ENCODE data around the gene EXOSC7. TPM values are rescaled to one million over a fixed set of nuclear protein-coding genes. Genes with fewer than 3 reads are reported as not detected.

EXOSC7 gene
- total and polyA plus RNA-seq, 4 donors: 15.5 to 27.2 (median 21.7) TPM

- WGBS: 92% methylated on average over 3 of the region's 3 CpGs
- Histone ChIP-seq H3K36me3 (ENCODE audit: control insufficient read depth in 4 of 4, insufficient read depth in 3 of 4, low read depth in 1 of 4, low read length in 3 of 4) (no peaks in the 10 kb centered on the region), H3K4me1 (ENCODE audit: control insufficient read depth in 4 of 4, insufficient read depth in 4 of 4, low read length in 3 of 4) (peaks cover 5 to 11% (median 7%) of the 10 kb centered on the region in 4 donors), H3K4me3 (ENCODE audit: low read depth in 1 of 3, low read length in 3 of 3) (no peak overlapping the region), H3K27ac (ENCODE audit: low read depth in 1 of 2, low read length in 2 of 2) (no peak overlapping the region), H3K27me3 (ENCODE audit: control insufficient read depth in 4 of 4, insufficient read depth in 4 of 4, low read length in 3 of 4) (no peaks in the 10 kb centered on the region), H3K9me3 (ENCODE audit: control insufficient read depth in 4 of 4, low read length in 3 of 4) (no peaks in the 10 kb centered on the region), H3K9ac (ENCODE audit: low read depth in 1 of 2, low read length in 2 of 2) (no peak overlapping the region)
- DNase-seq (ENCODE audit: low spot score): no peak
- TF ChIP-seq RXRA (IDR thresholded peaks at IDR 0.05): no peak
- no peak for TF ChIP-seq RAD21 (IDR thresholded peaks at IDR 0.05)
- TF ChIP-seq HNF4G (IDR thresholded peaks at IDR 0.05): no peak
- TF ChIP-seq YY1 (IDR thresholded peaks at IDR 0.05): no peak
- no peak for TF ChIP-seq TAF1 (conservative IDR thresholded peaks at IDR 0.05)
- TF ChIP-seq NR2F2 (IDR thresholded peaks at IDR 0.05): no peak
- no peak for TF ChIP-seq SP1 (IDR thresholded peaks at IDR 0.05)
Observed at GRCh38 chr3:44982817-44983216, 6.8 kb downstream of the EXOSC7 start.

- WGBS: 92% methylated on average over 1 of the region's 1 CpG
- H3K4me3 ChIP-seq (ENCODE audit: low read depth in 1 of 3, low read length in 3 of 3): no peak overlapping the region
- peaks cover 5 to 11% (median 6%) of the 10 kb centered on the region in 4 donors for H3K4me1 ChIP-seq (ENCODE audit: control insufficient read depth in 4 of 4, insufficient read depth in 4 of 4, low read length in 3 of 4)
- TF ChIP-seq JUND (IDR thresholded peaks at IDR 0.05) (no peak), HNF4A (conservative IDR thresholded peaks at IDR 0.05) (no peak), YY1 (IDR thresholded peaks at IDR 0.05) (no peak), MAX (IDR thresholded peaks at IDR 0.05) (no peak), RXRA (IDR thresholded peaks at IDR 0.05) (no peak), NR2F2 (IDR thresholded peaks at IDR 0.05) (no peak), ATF3 (IDR thresholded peaks at IDR 0.05) (no peak), TAF1 (conservative IDR thresholded peaks at IDR 0.05) (no peak), EGR1 (IDR thresholded peaks at IDR 0.05; ENCODE audit: low read depth in 2 of 2) (no peak), CTCF (IDR thresholded peaks at IDR 0.05; ENCODE audit: low read depth, low read length, missing input control) (no peak), SP1 (IDR thresholded peaks at IDR 0.05) (no peak), ZBTB33 (IDR thresholded peaks at IDR 0.05) (no peak), FOXA2 (IDR thresholded peaks at IDR 0.05) (no peak), FOXA1 (IDR thresholded peaks at IDR 0.05) (no peak), HNF4G (IDR thresholded peaks at IDR 0.05) (no peak), GABPA (IDR thresholded peaks at IDR 0.05 in 1 of 2, conservative IDR thresholded peaks at IDR 0.05 in 1 of 2) (no peak)
- H3K27ac ChIP-seq (ENCODE audit: low read depth in 1 of 2, low read length in 2 of 2): no peak overlapping the region
- no peaks in the 10 kb centered on the region for H3K9me3 ChIP-seq (ENCODE audit: control insufficient read depth in 4 of 4, low read length in 3 of 4)
- H3K9ac ChIP-seq (ENCODE audit: low read depth in 1 of 2, low read length in 2 of 2): no peak overlapping the region
- H3K36me3 ChIP-seq (ENCODE audit: control insufficient read depth in 4 of 4, insufficient read depth in 3 of 4, low read depth in 1 of 4, low read length in 3 of 4): no peaks in the 10 kb centered on the region
- DNase-seq (ENCODE audit: low spot score): no peak
- no peaks in the 10 kb centered on the region for H3K27me3 ChIP-seq (ENCODE audit: control insufficient read depth in 4 of 4, insufficient read depth in 4 of 4, low read length in 3 of 4)
Observed at GRCh38 chr3:44983484-44983941, 7.5 kb downstream of the EXOSC7 start.

Data from liver (tissue), 9 donors.